Measurements from ENCODE around the gene BST1.

BST1 gene

GRCh38 chr4:15674926-15675325 lies 27.9 kb upstream of the BST1 start:
- DNase-seq (ENCODE audit: insufficient read length, low spot score) (no peak), FAIRE-seq (no peak)
- TF ChIP-seq SPI1 (IDR thresholded peaks at IDR 0.05; ENCODE audit: low read depth, low read length), result no peak
- no peak for TF ChIP-seq POLR2AphosphoS5 (IDR thresholded peaks at IDR 0.05; ENCODE audit: low read depth, low read length)
- no peak for TF ChIP-seq TAF1 (IDR thresholded peaks at IDR 0.05; ENCODE audit: low read depth, low read length)
- no peak for TF ChIP-seq POLR2A (IDR thresholded peaks at IDR 0.05; ENCODE audit: low read depth, low read length)
- no peak for TF ChIP-seq PAX5 (IDR thresholded peaks at IDR 0.05; ENCODE audit: insufficient read depth, low read length, severe bottlenecking)
- TF ChIP-seq POU2F2 (IDR thresholded peaks at IDR 0.05; ENCODE audit: low read depth, low read length), result no peak

GRCh38 chr4:15675356-15675755 lies 27.5 kb upstream of the BST1 start:
- FAIRE-seq, result no peak
- TF ChIP-seq POLR2AphosphoS5 (IDR thresholded peaks at IDR 0.05; ENCODE audit: low read depth, low read length) (no peak), PAX5 (IDR thresholded peaks at IDR 0.05; ENCODE audit: insufficient read depth, low read length, severe bottlenecking) (no peak), SPI1 (IDR thresholded peaks at IDR 0.05; ENCODE audit: low read depth, low read length) (no peak), TAF1 (IDR thresholded peaks at IDR 0.05; ENCODE audit: low read depth, low read length) (no peak), POU2F2 (IDR thresholded peaks at IDR 0.05; ENCODE audit: low read depth, low read length) (no peak), POLR2A (IDR thresholded peaks at IDR 0.05; ENCODE audit: low read depth, low read length) (no peak)
- no peak for DNase-seq (ENCODE audit: insufficient read length, low spot score)

- FAIRE-seq, result no peak
- no peak for TF ChIP-seq PAX5 (IDR thresholded peaks at IDR 0.05; ENCODE audit: insufficient read depth, low read length, severe bottlenecking)
Observed at GRCh38 chr4:15676039-15676438, 26.8 kb upstream of the BST1 start.

GRCh38 chr4:15676899-15677298 lies 26.0 kb upstream of the BST1 start:
- FAIRE-seq, result no peak
- DNase-seq (ENCODE audit: insufficient read length, low spot score), result no peak
- TF ChIP-seq SPI1 (IDR thresholded peaks at IDR 0.05; ENCODE audit: low read depth, low read length) (no peak), TAF1 (IDR thresholded peaks at IDR 0.05; ENCODE audit: low read depth, low read length) (no peak), PAX5 (IDR thresholded peaks at IDR 0.05; ENCODE audit: insufficient read depth, low read length, severe bottlenecking) (no peak), POLR2AphosphoS5 (IDR thresholded peaks at IDR 0.05; ENCODE audit: low read depth, low read length) (no peak), POU2F2 (IDR thresholded peaks at IDR 0.05; ENCODE audit: low read depth, low read length) (no peak), POLR2A (IDR thresholded peaks at IDR 0.05; ENCODE audit: low read depth, low read length) (no peak)

More at GRCh38 chr4:15676039-15676438, 26.8 kb upstream of the BST1 start:
- DNase-seq (ENCODE audit: insufficient read length, low spot score), result no peak

- DNase-seq (ENCODE audit: insufficient read length, low spot score) (no peak), FAIRE-seq (no peak)
- TF ChIP-seq SPI1 (IDR thresholded peaks at IDR 0.05; ENCODE audit: low read depth, low read length) (no peak), POLR2AphosphoS5 (IDR thresholded peaks at IDR 0.05; ENCODE audit: low read depth, low read length) (no peak), POU2F2 (IDR thresholded peaks at IDR 0.05; ENCODE audit: low read depth, low read length) (no peak), PAX5 (IDR thresholded peaks at IDR 0.05; ENCODE audit: insufficient read depth, low read length, severe bottlenecking) (no peak)
Observed at GRCh38 chr4:15677507-15677988, 25.3 kb upstream of the BST1 start.

GRCh38 chr4:15681067-15681371 lies 21.8 kb upstream of the BST1 start:
- DNase-seq (ENCODE audit: insufficient read length, low spot score) (no peak), FAIRE-seq (no peak)
- TF ChIP-seq SPI1 (IDR thresholded peaks at IDR 0.05; ENCODE audit: low read depth, low read length) (no peak), TAF1 (IDR thresholded peaks at IDR 0.05; ENCODE audit: low read depth, low read length) (no peak), POLR2A (IDR thresholded peaks at IDR 0.05; ENCODE audit: low read depth, low read length) (no peak), POLR2AphosphoS5 (IDR thresholded peaks at IDR 0.05; ENCODE audit: low read depth, low read length) (no peak), POU2F2 (IDR thresholded peaks at IDR 0.05; ENCODE audit: low read depth, low read length) (no peak), PAX5 (IDR thresholded peaks at IDR 0.05; ENCODE audit: insufficient read depth, low read length, severe bottlenecking) (no peak)

GRCh38 chr4:15681372-15682241 lies 21.3 kb upstream of the BST1 start, which contains the start of gene FAM200B:
Gene FAM200B (plus strand): TSS chr4:15681827. CDS start chr4:15686978, 5,151 bp downstream.
- FAIRE-seq, result peak; percentile 96
- TF ChIP-seq POU2F2 (IDR thresholded peaks at IDR 0.05; ENCODE audit: low read depth, low read length) (peak; percentile 58; the same call in 1 of the 2 replicates), TAF1 (IDR thresholded peaks at IDR 0.05; ENCODE audit: low read depth, low read length) (no peak; the same call in none of the 2 replicates), SPI1 (IDR thresholded peaks at IDR 0.05; ENCODE audit: low read depth, low read length) (peak; percentile 85), POLR2A (IDR thresholded peaks at IDR 0.05; ENCODE audit: low read depth, low read length) (peak; percentile 65; the same call in 1 of the 2 replicates), PAX5 (IDR thresholded peaks at IDR 0.05; ENCODE audit: insufficient read depth, low read length, severe bottlenecking) (no peak), POLR2AphosphoS5 (IDR thresholded peaks at IDR 0.05; ENCODE audit: low read depth, low read length) (peak; percentile 58; the same call in 1 of the 2 replicates)
- DNase-seq (ENCODE audit: insufficient read length, low spot score), result peak; percentile 90

- no peak for TF ChIP-seq POLR2A (IDR thresholded peaks at IDR 0.05; ENCODE audit: low read depth, low read length)
- no peak for TF ChIP-seq TAF1 (IDR thresholded peaks at IDR 0.05; ENCODE audit: low read depth, low read length)
- no peak for TF ChIP-seq PAX5 (IDR thresholded peaks at IDR 0.05; ENCODE audit: insufficient read depth, low read length, severe bottlenecking)
- TF ChIP-seq SPI1 (IDR thresholded peaks at IDR 0.05; ENCODE audit: low read depth, low read length), result no peak
- no peak for TF ChIP-seq POU2F2 (IDR thresholded peaks at IDR 0.05; ENCODE audit: low read depth, low read length)
- no peak for TF ChIP-seq POLR2AphosphoS5 (IDR thresholded peaks at IDR 0.05; ENCODE audit: low read depth, low read length)
- FAIRE-seq (peak; percentile 51), DNase-seq (ENCODE audit: insufficient read length, low spot score) (no peak)
Observed at GRCh38 chr4:15682242-15683142, 20.4 kb upstream of the BST1 start.

GRCh38 chr4:15683143-15683495 lies 19.7 kb upstream of the BST1 start:
- FAIRE-seq (no peak), DNase-seq (ENCODE audit: insufficient read length, low spot score) (no peak)
- TF ChIP-seq TAF1 (IDR thresholded peaks at IDR 0.05; ENCODE audit: low read depth, low read length) (no peak), PAX5 (IDR thresholded peaks at IDR 0.05; ENCODE audit: insufficient read depth, low read length, severe bottlenecking) (no peak), POLR2AphosphoS5 (IDR thresholded peaks at IDR 0.05; ENCODE audit: low read depth, low read length) (no peak), POLR2A (IDR thresholded peaks at IDR 0.05; ENCODE audit: low read depth, low read length) (no peak), POU2F2 (IDR thresholded peaks at IDR 0.05; ENCODE audit: low read depth, low read length) (no peak), SPI1 (IDR thresholded peaks at IDR 0.05; ENCODE audit: low read depth, low read length) (no peak)

Data from GM12891 (cell line).